ENCODE measurements around the gene SPOCK1. TPM values are rescaled to one million over a fixed set of nuclear protein-coding genes. Genes with fewer than 3 reads are reported as not detected.

The SPOCK1 gene
- total and polyA plus RNA-seq, 2 experiments from 2014 or later: 4.1 to 14.0 TPM

- Histone ChIP-seq H3K9me3 (ENCODE audit: low read depth) (no peaks in the 10 kb centered on the region), H3K4me1 (ENCODE audit: low read depth) (peaks cover 6% of the 10 kb centered on the region), H3K36me3 (no peaks in the 10 kb centered on the region), H3K27me3 (no peaks in the 10 kb centered on the region), H3K27ac (no peak overlapping the region), H3K4me3 (no peak overlapping the region)
- peak; percentile 70 for TF ChIP-seq CTCF (IDR thresholded peaks at IDR 0.05; ENCODE audit: low read depth, low read length)
- DNase-seq (ENCODE audit: low read depth in 1 of 2, low spot score in 1 of 2): peak; percentile 52 to 75
These were observed 278.6 kb downstream of the SPOCK1 start for GRCh38 chr5:137220523-137220927.

- Histone ChIP-seq H3K27me3 (no peaks in the 10 kb centered on the region), H3K36me3 (no peaks in the 10 kb centered on the region), H3K9me3 (ENCODE audit: low read depth) (no peaks in the 10 kb centered on the region), H3K27ac (no peak overlapping the region), H3K4me1 (ENCODE audit: low read depth) (peaks cover 6% of the 10 kb centered on the region), H3K4me3 (no peak overlapping the region)
- TF ChIP-seq CTCF (IDR thresholded peaks at IDR 0.05; ENCODE audit: low read depth, low read length): no peak
- no peak for DNase-seq (ENCODE audit: low read depth in 1 of 2, low spot score in 1 of 2)
These were observed 280.2 kb downstream of the SPOCK1 start for GRCh38 chr5:137218896-137219295.

GRCh38 chr5:137218471-137218870 lies 280.7 kb downstream of the SPOCK1 start:
- TF ChIP-seq CTCF (IDR thresholded peaks at IDR 0.05; ENCODE audit: low read depth, low read length): no peak
- no peak overlapping the region for H3K27ac ChIP-seq
- DNase-seq (ENCODE audit: low read depth in 1 of 2, low spot score in 1 of 2): peak in 1 of 2 donors; percentile 35

GRCh38 chr5:137217599-137218200 lies 281.4 kb downstream of the SPOCK1 start:
- Histone ChIP-seq H3K4me1 (ENCODE audit: low read depth) (peaks cover 6% of the 10 kb centered on the region), H3K36me3 (no peaks in the 10 kb centered on the region), H3K27ac (no peak overlapping the region), H3K9me3 (ENCODE audit: low read depth) (no peaks in the 10 kb centered on the region), H3K4me3 (no peak overlapping the region), H3K27me3 (no peaks in the 10 kb centered on the region)
- peak in 1 of 2 donors; percentile 32 for DNase-seq (ENCODE audit: low read depth in 1 of 2, low spot score in 1 of 2)
- no peak for TF ChIP-seq CTCF (IDR thresholded peaks at IDR 0.05; ENCODE audit: low read depth, low read length)

More at GRCh38 chr5:137218471-137218870, 280.7 kb downstream of the SPOCK1 start:
- Histone ChIP-seq H3K4me1 (ENCODE audit: low read depth) (peaks cover 6% of the 10 kb centered on the region), H3K27me3 (no peaks in the 10 kb centered on the region), H3K36me3 (no peaks in the 10 kb centered on the region), H3K4me3 (no peak overlapping the region), H3K9me3 (ENCODE audit: low read depth) (no peaks in the 10 kb centered on the region)

- H3K4me3 ChIP-seq: no peak overlapping the region
- H3K36me3 ChIP-seq: no peaks in the 10 kb centered on the region
- H3K4me1 ChIP-seq (ENCODE audit: low read depth): peaks cover 10% of the 10 kb centered on the region
- no peaks in the 10 kb centered on the region for H3K9me3 ChIP-seq (ENCODE audit: low read depth)
- TF ChIP-seq CTCF (IDR thresholded peaks at IDR 0.05; ENCODE audit: low read depth, low read length): no peak
- H3K27ac ChIP-seq: no peak overlapping the region
- no peak for DNase-seq (ENCODE audit: low read depth in 1 of 2, low spot score in 1 of 2)
- no peaks in the 10 kb centered on the region for H3K27me3 ChIP-seq
These were observed 282.0 kb downstream of the SPOCK1 start for GRCh38 chr5:137216976-137217598.
